Measurements from ENCODE around the gene BCAM.

- TF ChIP-seq POLR2A (IDR thresholded peaks at IDR 0.05; ENCODE audit: low read depth, low read length): no peak
- TF ChIP-seq, protein P1, sequence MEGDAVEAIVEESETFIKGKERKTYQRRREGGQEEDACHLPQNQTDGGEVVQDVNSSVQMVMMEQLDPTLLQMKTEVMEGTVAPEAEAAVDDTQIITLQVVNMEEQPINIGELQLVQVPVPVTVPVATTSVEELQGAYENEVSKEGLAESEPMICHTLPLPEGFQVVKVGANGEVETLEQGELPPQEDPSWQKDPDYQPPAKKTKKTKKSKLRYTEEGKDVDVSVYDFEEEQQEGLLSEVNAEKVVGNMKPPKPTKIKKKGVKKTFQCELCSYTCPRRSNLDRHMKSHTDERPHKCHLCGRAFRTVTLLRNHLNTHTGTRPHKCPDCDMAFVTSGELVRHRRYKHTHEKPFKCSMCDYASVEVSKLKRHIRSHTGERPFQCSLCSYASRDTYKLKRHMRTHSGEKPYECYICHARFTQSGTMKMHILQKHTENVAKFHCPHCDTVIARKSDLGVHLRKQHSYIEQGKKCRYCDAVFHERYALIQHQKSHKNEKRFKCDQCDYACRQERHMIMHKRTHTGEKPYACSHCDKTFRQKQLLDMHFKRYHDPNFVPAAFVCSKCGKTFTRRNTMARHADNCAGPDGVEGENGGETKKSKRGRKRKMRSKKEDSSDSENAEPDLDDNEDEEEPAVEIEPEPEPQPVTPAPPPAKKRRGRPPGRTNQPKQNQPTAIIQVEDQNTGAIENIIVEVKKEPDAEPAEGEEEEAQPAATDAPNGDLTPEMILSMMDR (conservative IDR thresholded peaks at IDR 0.05; ENCODE audit: low read depth, low read length): no peak
Observed at GRCh38 chr19:44799627-44800346, 9.1 kb upstream of the BCAM start.
